HG02870 (cell line): ENCODE data around the gene SORL1.

Source experiments
- ATAC-seq: cut with Tn5 transposase; IDR thresholded peaks from one replicate; pipeline ENCODE4 v1.9.1; 2021; ENCODE audit warnings: mild to moderate bottlenecking, moderate library complexity; ENCODE audit not compliant: unreplicated experiment

The SORL1 gene

GRCh38 chr11:121559606-121560200 lies 107.6 kb downstream of the SORL1 start:
- no peak for ATAC-seq

GRCh38 chr11:121560236-121560635 lies 108.1 kb downstream of the SORL1 start:
- no peak for ATAC-seq

GRCh38 chr11:121561240-121561639 lies 109.1 kb downstream of the SORL1 start:
- no peak for ATAC-seq

- ATAC-seq: no peak
These were observed 109.6 kb downstream of the SORL1 start for GRCh38 chr11:121561716-121562115.

GRCh38 chr11:121563003-121563402 lies 110.9 kb downstream of the SORL1 start:
- no peak for ATAC-seq

- no peak for ATAC-seq
These were observed 112.0 kb downstream of the SORL1 start for GRCh38 chr11:121563900-121564822.

- no peak for ATAC-seq
These were observed 113.0 kb downstream of the SORL1 start for GRCh38 chr11:121564948-121565684.

GRCh38 chr11:121566279-121567168 lies 114.4 kb downstream of the SORL1 start:
- no peak for ATAC-seq

- ATAC-seq: no peak
These were observed 115.9 kb downstream of the SORL1 start for GRCh38 chr11:121567995-121568394.

- ATAC-seq: peak; percentile 97
These were observed 117.5 kb downstream of the SORL1 start for GRCh38 chr11:121569332-121570299.

- no peak for ATAC-seq
These were observed 118.3 kb downstream of the SORL1 start for GRCh38 chr11:121570453-121570852.

- no peak for ATAC-seq
These were observed 119.4 kb downstream of the SORL1 start for GRCh38 chr11:121571506-121571905.

GRCh38 chr11:121572571-121573059 lies 120.5 kb downstream of the SORL1 start:
- no peak for ATAC-seq

- ATAC-seq: no peak
These were observed 122.7 kb downstream of the SORL1 start for GRCh38 chr11:121574801-121575200.

GRCh38 chr11:121575250-121575962 lies 123.3 kb downstream of the SORL1 start:
- ATAC-seq: peak; percentile 70

- peak; percentile 28 for ATAC-seq
These were observed 123.8 kb downstream of the SORL1 start for GRCh38 chr11:121575963-121576290.

- ATAC-seq: no peak
These were observed 124.4 kb downstream of the SORL1 start for GRCh38 chr11:121576531-121576930.

- no peak for ATAC-seq
These were observed 125.2 kb downstream of the SORL1 start for GRCh38 chr11:121577106-121577848.
